ENCODE data around the gene INCENP.

- no peak for TF ChIP-seq GATA2 (IDR thresholded peaks at IDR 0.05; ENCODE audit: low read depth, low read length)
- TF ChIP-seq GATA3 (IDR thresholded peaks at IDR 0.05; ENCODE audit: low read depth, low read length), result no peak
These were observed 20.7 kb upstream of the INCENP start for GRCh38 chr11:62103141-62103540.

Measured in SH-SY5Y (cell line).